Endothelial cell of umbilical vein (primary cell): ENCODE data around the gene SYNPO. TPM values are rescaled to one million over a fixed set of nuclear protein-coding genes. Genes with fewer than 3 reads are reported as not detected.

ENCODE experiments used
- BruUV-seq: library from RNA; stranded (reverse); fragments of 400-500 nt; replicated peaks from 2 replicates; lab custom pipeline; 2021; lab: Mats Ljungman, UMichigan
- CTCF ChIA-PET: fragments of 300-600, 350-600 bp; sonication (Branson Sonifier 250); formaldehyde crosslinking; loops from one replicate; lab custom pipeline; 2021; ENCODE audit warnings: antibody characterized with exemption, inconsistent platforms; lab: Charles Lee
- POLR2A ChIA-PET: fragments of 300-600, 350-600 bp; sonication (Branson Sonifier 250); formaldehyde crosslinking; loops from one replicate; lab custom pipeline; 2021; ENCODE audit warnings: antibody characterized with exemption, inconsistent platforms; lab: Charles Lee
- DNase-seq: peaks from one replicate; pipeline ENCODE4 v3.0.0-alpha.2; 2011; ENCODE audit warnings: low read depth, low spot score
- FAIRE-seq: peaks from 2 replicates; lab custom pipeline; 2011; peaks lifted over from hg19 to GRCh38; lab: Jason Lieb, UNC
- H2AFZ ChIP-seq: 2 replicates; pipeline ENCODE4 v1.6.0; 2012; ENCODE audit warnings: low read depth, low read length, control low read depth, inconsistent platforms
- H3K27ac ChIP-seq: 2 replicates; pipeline ENCODE4 v1.5.1; 2011; ENCODE audit warnings: low read depth, mild to moderate bottlenecking, control low read depth, low read length, moderate library complexity; ENCODE audit not compliant: insufficient read depth
- H3K27me3 ChIP-seq, 2 experiments: 2 replicates each; pipeline versions ENCODE4 v1.6.0 to v1.6.1; 2011; ENCODE audit warnings: low read length in 2 of 2, mixed read lengths in 1 of 2; ENCODE audit not compliant: control insufficient read depth in 2 of 2, insufficient read depth in 2 of 2
- H3K36me3 ChIP-seq, 2 experiments: 2 replicates in 1 of 2; 3 replicates in 1 of 2; pipeline ENCODE4 v1.5.1; 2011; ENCODE audit warnings: low read length in 2 of 2, mild to moderate bottlenecking in 1 of 2, moderate library complexity in 1 of 2; ENCODE audit not compliant: control insufficient read depth in 2 of 2, insufficient read depth in 2 of 2; ENCODE audit errors: extremely low read depth in 1 of 2
- H3K4me1 ChIP-seq: 3 replicates; pipeline ENCODE4 v1.5.1; 2011; ENCODE audit warnings: mild to moderate bottlenecking, low read length; ENCODE audit not compliant: control insufficient read depth, insufficient read depth; ENCODE audit errors: extremely low read depth
- H3K4me2 ChIP-seq: 2 replicates; pipeline ENCODE4 v1.6.1; 2011; ENCODE audit warnings: low read length, control low read depth, mixed read lengths; ENCODE audit not compliant: insufficient read depth
- H3K4me3 ChIP-seq, 3 experiments: fragments of 200-600 bp in 1 of 3; sonication (generic), shearing (Covaris generic) in 1 of 3; replicated peaks in 1 of 3; 2 replicates each; pipeline ENCODE4 v1.5.1; 2011 to 2016; ENCODE audit warnings: control low read depth in 3 of 3, low read length in 3 of 3, mild to moderate bottlenecking in 2 of 3, inconsistent platforms in 1 of 3, low read depth in 1 of 3, moderate library complexity in 1 of 3; ENCODE audit not compliant: insufficient read depth in 1 of 3
- H3K79me2 ChIP-seq: 2 replicates; pipeline ENCODE4 v1.6.0; 2012; ENCODE audit warnings: low read length, inconsistent platforms; ENCODE audit not compliant: control insufficient read depth, insufficient read depth
- H3K9ac ChIP-seq: replicated peaks from 2 replicates; pipeline ENCODE3; 2011; ENCODE audit warnings: low read length, control low read depth; ENCODE audit not compliant: insufficient read depth; ENCODE audit errors: extremely low read depth
- H3K9me1 ChIP-seq: replicated peaks from 3 replicates; pipeline ENCODE4 v1.6.0; 2011; ENCODE audit warnings: mild to moderate bottlenecking, low read length; ENCODE audit not compliant: control insufficient read depth, insufficient read depth; ENCODE audit errors: extremely low read depth
- H3K9me3 ChIP-seq: replicated peaks from 2 replicates; pipeline ENCODE4 v1.5.1; 2012; ENCODE audit warnings: low read length, inconsistent platforms; ENCODE audit not compliant: control insufficient read depth, insufficient read depth
- H4K20me1 ChIP-seq: replicated peaks from 2 replicates; pipeline ENCODE3; 2011; ENCODE audit warnings: mild to moderate bottlenecking, low read length; ENCODE audit not compliant: control insufficient read depth, insufficient read depth; ENCODE audit errors: extremely low read depth
- EZH2 ChIP-seq: IDR thresholded peaks from 2 replicates; pipeline ENCODE4 v1.6.1; 2012; ENCODE audit warnings: borderline replicate concordance, low read depth, mild to moderate bottlenecking, moderate library complexity, low read length, inconsistent platforms; ENCODE audit not compliant: severe bottlenecking
- FOS ChIP-seq: IDR thresholded peaks from 2 replicates; pipeline ENCODE4 v1.6.1; 2011; ENCODE audit warnings: mild to moderate bottlenecking, low read length, moderate library complexity, borderline replicate concordance; ENCODE audit not compliant: insufficient read depth
- GATA2 ChIP-seq: IDR thresholded peaks from 2 replicates; pipeline ENCODE4 v1.7.0; 2011; ENCODE audit warnings: low read depth, mild to moderate bottlenecking, moderate library complexity, mixed read lengths, low read length; ENCODE audit not compliant: insufficient read length, insufficient read depth
- JUN ChIP-seq: IDR thresholded peaks from 2 replicates; pipeline ENCODE4 v1.6.1; 2011; ENCODE audit warnings: borderline replicate concordance, low read depth; ENCODE audit not compliant: insufficient read length, insufficient read depth
- MYC ChIP-seq: IDR thresholded peaks from one replicate; pipeline ENCODE4 v1.6.1; 2011; ENCODE audit warnings: mild to moderate bottlenecking, low read depth, low read length
- POLR2A ChIP-seq: IDR thresholded peaks from 2 replicates; pipeline ENCODE4 v1.6.1; 2012; ENCODE audit warnings: low read depth, mild to moderate bottlenecking, control low read depth, low read length
- POLR2AphosphoS5 ChIP-seq: IDR thresholded peaks from 2 replicates; pipeline ENCODE4 v1.6.1; 2012; ENCODE audit warnings: low read depth, mild to moderate bottlenecking, control low read depth, low read length, moderate library complexity; ENCODE audit not compliant: insufficient read depth
- dilution Hi-C: fragments of 300-500 bp; cut with MboI; formaldehyde crosslinking; loops from one replicate; pipeline ENCODE4 v1.15.0; 2019; ENCODE audit warnings: low sequenced_read_pairs; ENCODE audit not compliant: extremely low pct_ligation_motif_present
- intact Hi-C: fragments of 100-400 bp; cut with micrococcal nuclease; formaldehyde crosslinking; loops from one replicate; pipeline ENCODE4 v1.10.0; 2022
- polyA plus RNA-seq, 4 experiments: library from polyadenylated mRNA; depleted of rRNA in 3 of 4; stranded (reverse) in 3 of 4; unstranded in 1 of 4; fragments of >200 nt; gene quantifications; 2 replicates each; pipeline versions ENCODE4 v1.2.1 to v1.2.3, GENCODE V29; 2011 to 2012; ENCODE audit warnings: missing spikeins in 1 of 4
- total RNA-seq: library from RNA; stranded (reverse); gene quantifications from 2 replicates; pipeline ENCODE4 v1.2.3, GENCODE V29; 2021
- TF ChIP-seq, protein P1 (sequence below): IDR thresholded peaks from 2 replicates; pipeline ENCODE4 v1.6.1; 2011; ENCODE audit not compliant: insufficient read depth, insufficient read length
- TF ChIP-seq, protein P2 (sequence below), 2 donors: IDR thresholded peaks; 1 replicate in 1 of 2; 2 replicates in 1 of 2; pipeline ENCODE4 v1.5.1; 2011; ENCODE audit warnings: low read length in 2 of 2, mild to moderate bottlenecking in 2 of 2, moderate library complexity in 2 of 2, control low read depth in 1 of 2, inconsistent platforms in 1 of 2, low read depth in 1 of 2; ENCODE audit not compliant: insufficient read depth in 1 of 2; ENCODE audit errors: extremely low read depth in 1 of 2

Gene SYNPO
- total and polyA plus RNA-seq, 2 donors (not counting 3 experiments of a cell fraction or from before 2014, with no cell fraction given) = 68.4 to 121 TPM

DNA sequence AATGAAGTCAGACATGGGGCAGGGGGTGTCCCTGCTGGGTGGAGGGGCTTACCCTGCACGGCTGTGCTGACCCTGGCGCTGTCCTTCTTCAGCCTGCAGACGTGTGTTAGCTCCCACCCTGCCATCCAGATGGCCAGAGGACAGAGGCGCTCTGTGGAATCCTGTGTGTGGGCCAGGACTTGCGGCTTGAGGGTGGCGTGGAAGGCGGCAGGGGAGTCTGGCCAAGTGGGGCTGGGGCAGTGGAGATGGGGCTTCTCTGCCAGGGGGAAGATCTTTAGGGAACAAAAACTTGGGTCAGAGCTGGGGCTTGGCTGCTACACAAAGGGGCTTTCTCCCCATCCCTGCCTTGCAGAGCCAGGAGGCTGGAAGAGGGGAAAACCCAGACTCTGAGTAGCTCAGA, 46.5 kb upstream of the SYNPO start:
- TF ChIP-seq POLR2AphosphoS5 = no peak
- TF ChIP-seq MYC = no peak
- no peak for TF ChIP-seq JUN
- TF ChIP-seq GATA2 = no peak
- TF ChIP-seq, protein P1, sequence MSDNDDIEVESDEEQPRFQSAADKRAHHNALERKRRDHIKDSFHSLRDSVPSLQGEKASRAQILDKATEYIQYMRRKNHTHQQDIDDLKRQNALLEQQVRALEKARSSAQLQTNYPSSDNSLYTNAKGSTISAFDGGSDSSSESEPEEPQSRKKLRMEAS = no peak
- no peak for TF ChIP-seq EZH2
- TF ChIP-seq POLR2A = no peak
- no peak for TF ChIP-seq FOS
- TF ChIP-seq, protein P2, sequence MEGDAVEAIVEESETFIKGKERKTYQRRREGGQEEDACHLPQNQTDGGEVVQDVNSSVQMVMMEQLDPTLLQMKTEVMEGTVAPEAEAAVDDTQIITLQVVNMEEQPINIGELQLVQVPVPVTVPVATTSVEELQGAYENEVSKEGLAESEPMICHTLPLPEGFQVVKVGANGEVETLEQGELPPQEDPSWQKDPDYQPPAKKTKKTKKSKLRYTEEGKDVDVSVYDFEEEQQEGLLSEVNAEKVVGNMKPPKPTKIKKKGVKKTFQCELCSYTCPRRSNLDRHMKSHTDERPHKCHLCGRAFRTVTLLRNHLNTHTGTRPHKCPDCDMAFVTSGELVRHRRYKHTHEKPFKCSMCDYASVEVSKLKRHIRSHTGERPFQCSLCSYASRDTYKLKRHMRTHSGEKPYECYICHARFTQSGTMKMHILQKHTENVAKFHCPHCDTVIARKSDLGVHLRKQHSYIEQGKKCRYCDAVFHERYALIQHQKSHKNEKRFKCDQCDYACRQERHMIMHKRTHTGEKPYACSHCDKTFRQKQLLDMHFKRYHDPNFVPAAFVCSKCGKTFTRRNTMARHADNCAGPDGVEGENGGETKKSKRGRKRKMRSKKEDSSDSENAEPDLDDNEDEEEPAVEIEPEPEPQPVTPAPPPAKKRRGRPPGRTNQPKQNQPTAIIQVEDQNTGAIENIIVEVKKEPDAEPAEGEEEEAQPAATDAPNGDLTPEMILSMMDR (IDR thresholded peaks at IDR 0.05; ENCODE audit: extremely low read depth in 1 of 2, insufficient read depth in 1 of 2, low read depth in 1 of 2, low read length in 2 of 2) = no peak
- CTCF ChIA-PET = interaction anchor here (0.6 to 1.9 kb wide), 2 partner anchors 14 to 50 kb away, joined by 3 to 6 read pairs; no protein-coding TSS in a partner anchor
- Histone ChIP-seq H3K4me3 (no peak overlapping the region), H4K20me1 (no peaks in the 10 kb centered on the region), H3K4me2 (no peak overlapping the region), H3K9me1 (no peaks in the 10 kb centered on the region), H3K4me1 (peaks cover 30% of the 10 kb centered on the region), H3K27ac (no peak overlapping the region), H3K79me2 (no peaks in the 10 kb centered on the region), H3K9ac (no peak overlapping the region), H3K9me3 (no peaks in the 10 kb centered on the region), H2AFZ (no peak overlapping the region), H3K36me3 (no peaks in the 10 kb centered on the region), H3K27me3 (no peaks in the 10 kb centered on the region)
- dilution Hi-C loops (no loop called here), intact Hi-C loops (no loop called here)
- POLR2A ChIA-PET = no interaction called here
- no TSS peak for BruUV-seq
- no peak for FAIRE-seq
- DNase-seq = no peak
